Measurements from ENCODE around the gene KLF18.
"Not testable (repeated sequence)": the region's sequence is repeated elsewhere in the genome, so short reads cannot be mapped to it uniquely, and the experiment has no call there.

The KLF18 gene

DNA sequence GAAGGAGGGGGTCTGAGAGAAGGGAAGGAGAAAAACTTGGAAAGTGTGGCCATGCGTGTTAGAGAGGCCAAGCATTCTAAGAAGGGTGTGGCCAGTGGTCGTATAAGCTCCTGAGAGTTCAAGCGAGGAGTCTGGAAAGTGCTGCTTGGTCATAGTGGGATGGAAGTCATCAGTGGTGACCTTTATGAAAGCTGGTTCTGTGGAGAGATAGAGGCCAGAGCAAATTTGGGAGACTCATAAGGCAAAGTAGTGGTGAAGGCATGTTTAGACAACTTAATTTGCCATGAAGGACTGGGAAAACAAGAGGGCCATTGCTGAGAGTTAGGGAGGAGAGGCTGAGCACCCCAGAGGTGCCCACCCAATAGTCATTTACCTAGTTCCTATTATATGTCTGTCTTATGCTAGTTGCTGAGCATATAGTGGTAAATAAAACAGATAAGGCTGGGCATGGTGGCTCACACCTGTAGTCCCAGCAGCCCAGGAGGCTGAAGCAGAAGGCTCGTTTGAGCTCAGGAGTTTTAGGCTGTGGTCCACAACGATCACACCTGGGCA is 21.0 kb downstream of the KLF18 start:
- DNase-seq (ENCODE audit: low read depth): no peak

DNA sequence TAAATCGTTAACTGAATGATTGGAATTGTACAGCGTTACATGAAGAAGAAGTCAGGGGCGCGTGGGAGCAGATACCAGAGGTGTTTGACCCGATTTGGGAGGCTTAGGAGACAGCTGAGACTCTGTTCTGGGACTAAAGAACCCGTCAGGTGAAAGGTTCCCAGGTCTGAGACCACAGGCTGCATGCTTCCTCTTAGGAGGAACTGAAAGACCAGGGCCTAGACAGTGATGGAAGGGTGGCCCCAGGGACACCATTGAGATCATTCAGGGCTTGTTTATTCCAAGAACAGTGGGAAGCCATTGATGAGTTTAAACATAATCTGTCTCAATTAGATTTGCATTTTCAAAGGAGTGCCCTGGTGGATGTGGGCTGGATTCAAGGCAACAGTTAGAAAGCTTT is 21.9 kb downstream of the KLF18 start:
- no peak for DNase-seq (ENCODE audit: low read depth)

- DNase-seq (ENCODE audit: low read depth): no peak
Measured at GRCh38 chr1:44118682-44119081, 22.7 kb downstream of the KLF18 start, which contains the start of gene KLF17. KLF17 (plus strand) TSS chr1:44118821; CDS start chr1:44118908, 87 bp downstream.

GRCh38 chr1:44117272-44117671 is 24.2 kb downstream of the KLF18 start:
- DNase-seq (ENCODE audit: low read depth): not testable (repeated sequence)

- no peak for DNase-seq (ENCODE audit: low read depth)
Measured at GRCh38 chr1:44114098-44114497, 27.3 kb downstream of the KLF18 start.

DNA sequence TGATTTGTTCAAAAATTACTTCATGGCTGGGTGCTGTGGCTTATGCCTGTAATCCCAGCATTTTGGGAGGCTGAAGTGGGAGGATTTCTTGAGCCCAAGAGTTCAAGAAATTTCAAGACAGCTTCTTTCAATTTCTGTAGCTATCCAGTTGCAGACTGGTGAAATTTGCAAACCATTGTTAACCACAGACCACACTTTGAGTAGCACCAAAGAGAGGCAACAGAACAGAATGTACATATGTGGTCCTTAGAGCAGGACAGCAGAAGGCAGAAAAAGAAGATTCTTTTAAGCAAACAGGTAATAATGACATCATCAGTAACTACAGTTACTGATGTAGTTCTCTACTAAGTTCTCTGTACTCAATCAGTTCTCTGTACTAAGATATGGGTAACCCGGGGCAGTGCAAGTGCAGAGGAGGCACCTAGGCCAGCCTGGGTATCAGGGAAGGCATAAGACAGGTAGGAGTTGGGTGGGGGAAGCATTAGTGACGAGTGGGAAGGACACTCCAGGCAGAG is 28.3 kb downstream of the KLF18 start:
- DNase-seq (ENCODE audit: low read depth): no peak

DNA sequence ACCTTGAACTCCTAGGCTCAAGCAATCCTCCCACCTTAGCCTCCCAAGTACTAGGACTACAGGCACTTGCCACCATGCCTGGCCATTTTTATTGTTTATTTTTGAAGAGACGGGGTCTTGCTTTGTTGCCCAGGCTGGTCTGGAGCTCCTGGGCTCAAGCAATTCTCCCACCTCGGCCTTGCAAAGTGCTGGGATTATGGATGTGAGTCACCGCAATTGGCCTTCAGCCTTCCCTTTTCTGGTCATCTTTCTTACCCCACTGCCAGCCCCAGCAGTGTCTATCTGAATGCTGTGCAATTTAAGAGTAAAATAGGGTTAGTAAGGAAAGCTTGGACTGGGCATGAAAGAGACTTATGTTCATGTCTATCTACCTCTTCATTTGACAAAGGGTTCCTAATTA is 28.9 kb downstream of the KLF18 start:
- DNase-seq (ENCODE audit: low read depth): no peak

- DNase-seq (ENCODE audit: low read depth): no peak
Measured at GRCh38 chr1:44111861-44112260, 29.6 kb downstream of the KLF18 start.

DNA sequence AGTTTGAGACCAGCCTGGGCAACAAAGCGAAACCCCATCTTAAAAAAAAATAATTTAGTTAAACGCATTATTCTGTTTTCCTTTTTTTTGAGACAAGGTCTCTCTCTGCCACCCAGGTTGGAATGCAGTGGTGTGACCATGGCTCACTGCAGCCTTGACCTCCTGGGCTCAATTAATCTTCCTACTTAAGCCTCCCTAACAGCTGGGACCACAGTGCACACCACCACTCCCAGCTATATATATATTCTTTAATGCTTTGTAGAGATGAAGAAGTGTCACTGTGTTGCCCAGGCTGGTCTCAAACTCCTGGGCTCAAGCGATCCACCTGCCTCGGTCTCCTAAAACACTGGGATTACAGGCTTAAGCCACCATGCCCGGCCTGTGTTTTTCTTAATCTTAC is 30.5 kb downstream of the KLF18 start:
- no peak for DNase-seq (ENCODE audit: low read depth)

- DNase-seq (ENCODE audit: low read depth): no peak
Measured at GRCh38 chr1:44108971-44109370, 32.5 kb downstream of the KLF18 start.

GRCh38 chr1:44108241-44108640 is 33.2 kb downstream of the KLF18 start:
- DNase-seq (ENCODE audit: low read depth): no peak

DNA sequence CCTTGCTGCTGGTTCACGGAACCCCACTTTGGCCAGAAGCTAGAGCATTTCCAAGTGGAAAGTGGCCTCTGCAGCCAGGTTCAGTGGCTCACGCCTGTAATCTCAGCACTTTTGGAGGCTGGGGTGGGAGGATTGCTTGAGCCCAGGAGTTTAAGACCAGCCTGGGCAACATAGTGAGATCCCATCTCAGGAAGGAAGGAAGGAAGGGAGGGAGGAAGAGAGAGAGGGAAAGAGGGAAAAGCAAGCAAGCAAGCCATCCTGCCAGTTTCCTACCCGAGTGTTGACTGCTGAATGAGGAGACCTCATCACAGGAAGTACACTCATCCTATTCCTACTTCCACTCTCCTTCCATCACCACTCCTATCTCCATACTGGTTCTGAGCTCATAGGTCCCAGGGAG is 35.6 kb downstream of the KLF18 start:
- no peak for DNase-seq (ENCODE audit: low read depth)

DNA sequence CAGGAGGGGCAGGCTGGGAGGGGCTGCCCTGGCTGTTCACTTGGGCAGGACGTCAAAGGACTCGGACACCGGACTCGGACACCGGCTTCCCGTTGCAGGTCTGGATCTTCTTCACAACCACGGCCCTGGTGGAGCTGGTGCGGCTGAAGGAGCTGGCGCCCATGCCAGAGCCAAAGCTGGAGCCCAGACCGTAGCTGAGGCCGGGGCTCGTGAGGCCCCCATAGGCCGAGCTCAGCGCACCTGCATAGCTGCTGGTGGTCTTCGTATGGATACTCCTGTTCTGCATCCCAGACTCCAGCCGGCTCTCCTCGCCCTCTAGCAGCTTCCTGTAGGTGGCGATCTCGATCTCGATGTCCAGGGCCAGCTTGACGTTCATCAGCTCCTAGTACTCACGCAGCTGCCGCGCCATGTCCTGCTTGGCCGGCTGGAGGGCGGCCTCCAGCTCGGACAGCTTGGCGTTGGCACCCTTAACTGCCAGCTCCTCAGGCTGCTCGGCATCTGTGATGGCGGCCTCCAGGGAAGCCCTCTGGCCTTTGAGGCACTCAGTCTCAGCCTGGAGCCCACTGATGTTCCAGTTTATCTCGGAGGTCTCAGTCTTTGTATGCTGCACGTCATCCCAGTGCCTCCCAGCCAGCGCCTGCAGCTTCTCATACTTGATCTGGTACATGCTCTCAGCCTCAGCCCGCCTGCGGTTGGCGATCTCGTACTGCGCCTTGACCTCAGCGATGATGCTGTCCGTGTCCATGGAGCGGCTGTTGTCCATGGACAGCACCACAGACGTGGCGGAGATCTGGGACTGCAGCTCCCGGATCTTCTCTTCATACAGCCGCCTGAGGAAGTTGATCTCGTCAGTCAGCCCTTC is 37.9 kb downstream of the KLF18 start:
- no peak for DNase-seq (ENCODE audit: low read depth)

- DNase-seq (ENCODE audit: low read depth): no peak
Measured at GRCh38 chr1:44101328-44101727, 40.1 kb downstream of the KLF18 start.

DNA sequence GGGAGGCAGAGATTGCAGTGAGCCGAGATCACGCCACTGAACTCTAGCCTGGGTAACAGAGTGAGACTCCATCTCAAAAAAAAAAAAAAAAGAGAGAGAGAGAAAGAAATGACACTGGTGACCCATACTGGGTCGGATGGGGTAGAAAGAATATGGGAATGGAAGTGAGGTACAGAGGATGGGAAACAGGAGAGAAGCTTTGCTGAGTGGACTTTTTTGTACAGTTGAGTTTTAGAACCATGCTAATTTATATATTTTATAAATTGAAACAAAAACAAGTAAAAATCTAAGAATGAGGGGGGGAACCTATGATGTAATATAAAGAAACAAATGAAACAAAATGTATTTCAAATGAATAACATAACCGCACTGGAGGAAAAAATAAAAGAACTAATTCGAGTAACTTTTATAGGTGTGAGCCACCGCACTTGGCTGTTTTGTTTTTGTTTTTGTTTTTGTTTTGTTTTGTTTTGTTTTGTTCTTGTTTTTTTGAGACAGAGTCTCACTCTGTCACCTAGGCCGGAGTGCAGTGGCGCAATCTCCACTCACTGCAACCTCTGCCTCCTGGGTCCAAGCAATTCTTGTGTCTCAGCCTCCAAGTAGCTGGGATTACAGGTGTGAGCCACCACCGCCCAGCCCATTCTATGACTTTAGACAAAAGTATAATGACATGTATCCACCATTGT is 41.1 kb downstream of the KLF18 start:
- DNase-seq (ENCODE audit: low read depth): no peak

- DNase-seq (ENCODE audit: low read depth): no peak
Measured at GRCh38 chr1:44094047-44094446, 47.4 kb downstream of the KLF18 start.

DNA sequence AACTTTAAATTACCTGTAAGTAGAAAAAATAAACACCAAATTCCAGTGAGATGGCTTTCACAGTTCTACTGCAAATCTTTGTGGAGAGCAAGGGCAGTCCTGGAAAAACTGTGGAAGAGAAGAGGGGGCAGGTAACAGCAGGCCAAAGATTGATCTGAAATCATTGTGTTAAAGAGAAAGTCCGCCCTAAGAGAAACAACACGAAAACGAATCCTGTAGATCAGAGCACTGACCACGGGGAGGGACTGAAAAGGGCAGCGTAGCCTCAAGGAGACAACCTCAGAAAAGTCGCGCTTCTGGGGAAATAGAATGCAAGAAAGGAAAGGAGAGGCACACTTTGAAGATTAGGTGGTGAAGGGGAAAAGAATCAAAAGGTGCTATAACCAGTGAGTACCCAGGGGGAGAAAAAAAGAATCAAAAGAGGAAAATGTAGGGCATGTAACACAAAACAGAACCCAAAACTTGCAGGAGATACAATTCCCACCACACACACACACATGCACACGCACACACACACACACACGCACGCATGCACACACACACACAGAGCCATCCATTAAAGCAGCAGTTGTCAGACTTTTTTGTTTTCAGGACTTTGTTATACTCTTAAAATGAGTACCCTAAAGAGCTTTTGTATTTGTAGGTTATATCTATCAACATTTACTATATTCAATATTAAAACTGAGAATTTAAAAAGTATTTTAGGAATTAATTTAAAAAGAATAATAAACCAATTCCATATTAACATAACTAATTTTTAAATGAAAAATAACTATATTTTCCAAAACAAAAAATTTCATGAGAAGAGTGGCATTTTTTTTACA is 50.8 kb downstream of the KLF18 start:
- DNase-seq (ENCODE audit: low read depth): no peak

DNA sequence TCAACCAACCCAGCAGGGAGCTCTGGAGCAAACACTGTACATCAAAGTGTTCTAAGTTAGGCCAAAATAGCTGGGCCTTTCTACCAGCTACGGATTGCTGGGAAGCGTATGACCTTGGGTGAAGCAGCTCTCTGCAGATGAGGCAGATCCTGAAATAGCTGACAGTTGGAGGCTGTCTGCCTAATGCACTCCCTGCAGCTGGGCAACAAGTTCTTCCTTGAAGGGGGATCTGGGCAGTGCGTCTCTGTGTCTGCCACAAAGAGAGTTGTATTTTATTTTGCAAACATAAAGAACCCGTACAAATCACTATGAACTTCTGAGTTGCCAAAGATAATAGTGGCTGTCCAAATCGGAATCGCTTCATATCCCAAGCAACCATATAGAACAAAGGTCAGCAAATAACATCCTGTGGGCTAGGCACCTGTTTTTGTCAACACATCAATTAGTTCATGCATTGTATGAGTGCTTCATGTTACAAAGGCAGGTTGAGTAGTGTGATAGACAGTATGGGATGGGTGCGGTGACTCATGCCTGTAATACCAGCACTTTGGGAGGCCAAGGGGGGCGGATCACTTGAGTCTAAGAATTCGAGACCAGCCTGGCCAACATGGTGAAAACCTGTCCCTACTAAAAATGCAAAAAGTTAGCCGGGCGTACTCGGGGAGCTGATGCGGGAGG is 51.9 kb downstream of the KLF18 start:
- DNase-seq (ENCODE audit: low read depth): no peak

Data from stimulated activated CD8-positive, alpha-beta memory T cell treated with anti-CD3 and anti-CD28 coated beads, Interleukin-4, amount 100 ng/mL, for 24 hours (primary cell).